Neural progenitor cell (in vitro differentiated cells): ENCODE measurements around the gene TCP11L1. TPM values are rescaled to one million over a fixed set of nuclear protein-coding genes. Genes with fewer than 3 reads are reported as not detected.

Experiments
- DNase-seq: peaks from one replicate; pipeline ENCODE4 v3.0.0-alpha.2; 2016; ENCODE audit warnings: low spot score
- H2AFZ ChIP-seq: fragments of 200-600 bp; sonication (generic); replicated peaks from 2 replicates; pipeline ENCODE4 v1.6.1; 2016; ENCODE audit warnings: antibody characterized with exemption
- H3F3A ChIP-seq: fragments of 200-600 bp; sonication (generic); 2 replicates; pipeline ENCODE4 v1.6.1; 2016; ENCODE audit warnings: antibody characterized with exemption, low read depth
- H3K27ac ChIP-seq: fragments of 200-600 bp; sonication (generic); 2 replicates; pipeline ENCODE4 v1.5.1; 2016; ENCODE audit warnings: mild to moderate bottlenecking
- H3K27me3 ChIP-seq: fragments of 200-600 bp; sonication (generic); 2 replicates; pipeline ENCODE4 v1.6.1; 2016; ENCODE audit warnings: mild to moderate bottlenecking, moderate library complexity
- H3K36me3 ChIP-seq: fragments of 200-600 bp; sonication (generic); 2 replicates; pipeline ENCODE4 v1.5.1; 2016
- H3K4me1 ChIP-seq: fragments of 200-600 bp; sonication (generic); 2 replicates; pipeline ENCODE4 v1.6.1; 2016; ENCODE audit warnings: mixed run types
- H3K4me2 ChIP-seq: fragments of 200-600 bp; sonication (generic); 2 replicates; pipeline ENCODE4 v1.6.1; 2016
- H3K4me3 ChIP-seq: fragments of 200-600 bp; sonication (generic); 2 replicates; pipeline ENCODE4 v1.5.1; 2016
- H3K79me2 ChIP-seq: fragments of 200-600 bp; sonication (generic); 2 replicates; pipeline ENCODE4 v1.6.1; 2016; ENCODE audit warnings: low read depth
- H3K9ac ChIP-seq: fragments of 200-600 bp; sonication (generic); 2 replicates; pipeline ENCODE4 v1.6.1; 2016
- H3K9me3 ChIP-seq: fragments of 200-600 bp; sonication (generic); 2 replicates; pipeline ENCODE4 v1.5.1; 2016; ENCODE audit warnings: low read depth
- H4K20me1 ChIP-seq: fragments of 200-600 bp; sonication (generic); 2 replicates; pipeline ENCODE4 v1.6.1; 2016; ENCODE audit warnings: low read depth
- H3K27ac Mint-ChIP-seq: 3 replicates; pipeline ENCODE4 v1.8.0; 2021; ENCODE audit warnings: mixed read lengths
- H3K27me3 Mint-ChIP-seq: 2 replicates; pipeline ENCODE4 v1.8.0; 2022; ENCODE audit warnings: low read depth, mild to moderate bottlenecking, inconsistent platforms, moderate library complexity, mixed read lengths; ENCODE audit not compliant: insufficient read depth
- H3K36me3 Mint-ChIP-seq: 3 replicates; pipeline ENCODE4 v1.8.0; 2021; ENCODE audit warnings: mixed read lengths
- H3K4me1 Mint-ChIP-seq: 3 replicates; pipeline ENCODE4 v1.8.0; 2021; ENCODE audit warnings: mixed read lengths
- H3K4me3 Mint-ChIP-seq: 3 replicates; pipeline ENCODE4 v1.8.0; 2021; ENCODE audit warnings: mild to moderate bottlenecking, moderate library complexity, mixed read lengths
- H3K9me3 Mint-ChIP-seq: 3 replicates; pipeline ENCODE4 v1.8.0; 2020; ENCODE audit warnings: mixed read lengths
- EZH2 ChIP-seq: fragments of 200-600 bp; sonication (generic); IDR thresholded peaks from 2 replicates; pipeline ENCODE4 v1.6.1; 2017; ENCODE audit warnings: antibody characterized with exemption, mild to moderate bottlenecking, moderate library complexity
- EZH2phosphoT487 ChIP-seq: fragments of 200-600 bp; sonication (generic); IDR thresholded peaks from 2 replicates; pipeline ENCODE4 v1.6.1; 2017; ENCODE audit warnings: antibody characterized with exemption
- total RNA-seq: library from RNA; depleted of rRNA; stranded (reverse); fragments of >200 nt; gene quantifications from 2 replicates; pipeline ENCODE4 v1.2.3, GENCODE V29; 2015; ENCODE audit warnings: low replicate concordance
- TF ChIP-seq, protein P1 (sequence below): fragments of 200-600 bp; sonication (generic); IDR thresholded peaks from 2 replicates; pipeline ENCODE4 v1.5.1; 2017; ENCODE audit warnings: antibody characterized with exemption, mild to moderate bottlenecking

TCP11L1 gene
- total RNA-seq, 1 donor from 2014 or later, result 20.0 TPM

DNA sequence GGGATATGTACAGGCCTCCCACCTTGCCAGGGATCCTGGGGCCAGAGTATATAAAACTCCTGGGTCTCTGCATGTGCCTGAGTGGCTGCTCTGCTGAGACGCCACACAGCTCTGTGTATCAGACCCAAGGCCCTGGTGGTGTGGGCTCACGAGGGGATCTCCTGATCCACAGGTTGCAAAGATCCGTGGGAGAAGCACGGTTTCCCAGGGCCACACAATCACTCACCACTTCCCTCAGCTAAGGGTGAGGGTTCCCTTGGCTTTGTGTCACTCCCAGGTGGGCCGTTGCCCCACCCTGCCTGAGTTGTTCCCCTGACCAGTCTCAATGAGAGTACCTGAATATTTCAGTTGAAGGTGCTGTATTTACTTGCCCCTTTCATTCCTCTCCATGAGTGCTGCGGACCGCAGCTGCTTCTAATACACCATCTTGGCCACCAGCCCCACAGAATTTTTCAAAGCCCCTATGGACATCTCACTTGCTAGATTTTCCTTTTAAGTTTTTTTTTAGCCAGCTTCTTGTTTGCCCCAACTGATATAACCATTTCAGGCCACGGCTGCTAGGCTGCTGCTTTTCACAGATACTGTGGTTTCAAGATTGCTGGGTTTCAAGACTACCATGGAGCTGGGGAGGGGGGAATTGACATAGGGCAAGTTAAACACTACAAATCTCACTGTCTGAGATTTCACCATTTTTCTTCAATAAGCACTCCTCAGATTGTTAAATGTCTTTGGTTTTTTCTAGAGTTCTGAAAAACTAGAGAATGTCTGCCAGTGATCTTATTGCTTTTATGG lies 37.4 kb upstream of the TCP11L1 start:
- H3K4me3 Mint-ChIP-seq, result no peak overlapping the region
- no peak overlapping the region for H2AFZ ChIP-seq
- no peak overlapping the region for H3K27ac ChIP-seq
- no peaks in the 10 kb centered on the region for H3K4me1 Mint-ChIP-seq
- no peaks in the 10 kb centered on the region for H3K4me1 ChIP-seq
- no peak for DNase-seq
- no peaks in the 10 kb centered on the region for H3F3A ChIP-seq
- no peaks in the 10 kb centered on the region for H3K27me3 Mint-ChIP-seq
- no peaks in the 10 kb centered on the region for H3K36me3 Mint-ChIP-seq
- no peaks in the 10 kb centered on the region for H4K20me1 ChIP-seq
- H3K9me3 ChIP-seq, result no peaks in the 10 kb centered on the region
- no peaks in the 10 kb centered on the region for H3K36me3 ChIP-seq
- no peaks in the 10 kb centered on the region for H3K27me3 ChIP-seq
- no peaks in the 10 kb centered on the region for H3K79me2 ChIP-seq
- no peak overlapping the region for H3K27ac Mint-ChIP-seq
- H3K4me3 ChIP-seq, result no peak overlapping the region
- no peak overlapping the region for H3K4me2 ChIP-seq
- H3K9ac ChIP-seq, result no peak overlapping the region
- TF ChIP-seq EZH2, result no peak
- TF ChIP-seq EZH2phosphoT487, result no peak
- peaks cover 20% of the 10 kb centered on the region for H3K9me3 Mint-ChIP-seq

DNA sequence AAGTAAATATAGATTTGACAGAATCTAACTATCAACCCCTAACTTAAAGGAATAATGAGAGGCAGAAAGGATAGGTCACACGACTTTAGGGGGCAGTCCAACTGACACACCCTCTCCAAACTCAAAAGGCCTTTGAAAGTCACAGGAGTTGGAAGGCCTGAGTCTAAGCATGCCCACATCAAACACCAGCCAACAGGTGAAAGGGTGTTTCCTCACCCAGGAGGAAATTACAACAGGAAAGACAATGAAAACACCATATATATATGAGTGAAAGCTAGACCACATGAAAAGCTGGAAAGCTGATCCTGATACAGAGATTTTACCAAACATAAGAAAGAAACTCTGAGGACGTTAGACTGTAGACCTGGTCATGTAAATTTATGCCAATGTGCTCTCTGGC lies 34.2 kb upstream of the TCP11L1 start:
- Histone ChIP-seq H3K4me3 (no peak overlapping the region), H3F3A (no peaks in the 10 kb centered on the region), H3K9ac (no peak overlapping the region), H3K27me3 (no peaks in the 10 kb centered on the region), H2AFZ (peak overlapping the region; percentile 9), H3K27ac (no peak overlapping the region), H3K4me2 (no peak overlapping the region), H3K4me1 (no peaks in the 10 kb centered on the region), H3K36me3 (no peaks in the 10 kb centered on the region), H3K79me2 (no peaks in the 10 kb centered on the region), H4K20me1 (no peaks in the 10 kb centered on the region), H3K9me3 (no peaks in the 10 kb centered on the region)
- Mint-ChIP-seq H3K27me3 (no peaks in the 10 kb centered on the region), H3K36me3 (no peaks in the 10 kb centered on the region), H3K4me1 (no peaks in the 10 kb centered on the region), H3K27ac (no peak overlapping the region), H3K9me3 (peaks cover under 1% of the 10 kb centered on the region), H3K4me3 (no peak overlapping the region)
- TF ChIP-seq EZH2phosphoT487 (no peak), EZH2 (no peak)
- TF ChIP-seq, protein P1, sequence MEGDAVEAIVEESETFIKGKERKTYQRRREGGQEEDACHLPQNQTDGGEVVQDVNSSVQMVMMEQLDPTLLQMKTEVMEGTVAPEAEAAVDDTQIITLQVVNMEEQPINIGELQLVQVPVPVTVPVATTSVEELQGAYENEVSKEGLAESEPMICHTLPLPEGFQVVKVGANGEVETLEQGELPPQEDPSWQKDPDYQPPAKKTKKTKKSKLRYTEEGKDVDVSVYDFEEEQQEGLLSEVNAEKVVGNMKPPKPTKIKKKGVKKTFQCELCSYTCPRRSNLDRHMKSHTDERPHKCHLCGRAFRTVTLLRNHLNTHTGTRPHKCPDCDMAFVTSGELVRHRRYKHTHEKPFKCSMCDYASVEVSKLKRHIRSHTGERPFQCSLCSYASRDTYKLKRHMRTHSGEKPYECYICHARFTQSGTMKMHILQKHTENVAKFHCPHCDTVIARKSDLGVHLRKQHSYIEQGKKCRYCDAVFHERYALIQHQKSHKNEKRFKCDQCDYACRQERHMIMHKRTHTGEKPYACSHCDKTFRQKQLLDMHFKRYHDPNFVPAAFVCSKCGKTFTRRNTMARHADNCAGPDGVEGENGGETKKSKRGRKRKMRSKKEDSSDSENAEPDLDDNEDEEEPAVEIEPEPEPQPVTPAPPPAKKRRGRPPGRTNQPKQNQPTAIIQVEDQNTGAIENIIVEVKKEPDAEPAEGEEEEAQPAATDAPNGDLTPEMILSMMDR, result no peak
- no peak for DNase-seq

DNA sequence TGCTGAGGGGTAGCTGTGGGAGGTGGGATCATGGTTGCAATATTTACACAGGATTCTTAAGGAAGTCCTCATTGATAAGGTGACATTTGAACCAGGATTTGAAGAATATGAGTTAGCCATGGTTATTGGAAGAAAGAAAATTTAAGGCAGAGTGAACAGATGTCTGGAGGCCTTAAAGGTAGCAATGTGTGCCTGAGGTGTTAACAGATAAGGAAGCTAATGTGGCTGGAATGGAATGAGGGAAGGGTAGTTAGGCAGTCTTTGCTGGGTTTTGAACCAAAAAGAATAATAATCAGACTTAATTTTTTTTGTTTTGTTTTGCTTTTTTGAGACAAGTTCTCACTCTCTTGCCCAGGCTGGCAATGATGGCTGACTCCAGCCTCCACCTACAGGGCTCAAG lies 33.4 kb upstream of the TCP11L1 start:
- no peaks in the 10 kb centered on the region for H3K36me3 Mint-ChIP-seq
- Histone ChIP-seq H3K27ac (no peak overlapping the region), H3K36me3 (no peaks in the 10 kb centered on the region), H3K27me3 (no peaks in the 10 kb centered on the region), H2AFZ (no peak overlapping the region), H3K4me2 (no peak overlapping the region), H3K4me1 (no peaks in the 10 kb centered on the region), H3K79me2 (no peaks in the 10 kb centered on the region), H3K4me3 (no peak overlapping the region), H4K20me1 (no peaks in the 10 kb centered on the region), H3F3A (no peaks in the 10 kb centered on the region), H3K9ac (no peak overlapping the region), H3K9me3 (no peaks in the 10 kb centered on the region)
- H3K4me3 Mint-ChIP-seq, result no peak overlapping the region
- TF ChIP-seq, protein P1, result no peak
- TF ChIP-seq EZH2phosphoT487 (no peak), EZH2 (no peak)
- no peaks in the 10 kb centered on the region for H3K27me3 Mint-ChIP-seq
- H3K27ac Mint-ChIP-seq, result no peak overlapping the region
- no peaks in the 10 kb centered on the region for H3K4me1 Mint-ChIP-seq
- DNase-seq, result no peak
- H3K9me3 Mint-ChIP-seq, result no peaks in the 10 kb centered on the region

DNA sequence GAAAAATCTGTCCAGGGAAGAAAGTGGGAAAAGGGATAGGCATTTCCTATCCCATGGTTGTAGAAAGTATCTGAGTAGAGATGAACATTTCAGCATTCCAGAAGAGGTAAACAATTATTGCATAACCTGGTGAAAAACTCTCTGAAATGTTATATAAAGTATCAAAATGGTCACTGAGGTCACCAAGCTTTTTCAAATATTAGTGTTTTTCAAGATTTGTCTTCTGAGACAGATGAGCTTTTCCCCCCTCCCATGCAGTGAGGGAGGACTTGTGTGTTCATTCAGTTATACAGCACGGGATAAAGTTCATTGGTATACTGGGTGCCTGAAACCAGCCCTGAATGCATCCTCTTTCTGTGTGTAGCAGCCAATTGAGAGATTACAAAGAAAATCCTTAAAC lies 25.6 kb upstream of the TCP11L1 start:
- Histone ChIP-seq H3K27ac (no peak overlapping the region), H3K36me3 (no peaks in the 10 kb centered on the region), H3K79me2 (no peaks in the 10 kb centered on the region), H4K20me1 (no peaks in the 10 kb centered on the region), H3K9me3 (no peaks in the 10 kb centered on the region), H3K4me2 (no peak overlapping the region), H3K27me3 (peaks cover 47% of the 10 kb centered on the region), H3F3A (peaks cover 15% of the 10 kb centered on the region), H2AFZ (no peak overlapping the region), H3K4me1 (peaks cover 6% of the 10 kb centered on the region), H3K9ac (no peak overlapping the region), H3K4me3 (no peak overlapping the region)
- Mint-ChIP-seq H3K4me3 (no peak overlapping the region), H3K4me1 (peaks cover 15% of the 10 kb centered on the region), H3K27ac (no peak overlapping the region), H3K36me3 (no peaks in the 10 kb centered on the region), H3K9me3 (no peaks in the 10 kb centered on the region), H3K27me3 (peaks cover 4% of the 10 kb centered on the region)
- TF ChIP-seq EZH2phosphoT487, result no peak
- TF ChIP-seq EZH2, result no peak
- TF ChIP-seq, protein P1, result no peak
- DNase-seq, result no peak
